NCI-H2196 treated with DMSO at 0.1 percent for 48 hours (cell line): ENCODE measurements around the gene MTUS2.
A peak's percentile ranks its signal among the peaks of the same experiment; 100 is the strongest.
"Not testable (repeated sequence)": the region's sequence is repeated elsewhere in the genome, so short reads cannot be mapped to it uniquely, and the experiment has no call there.

Experiments used
- DNase-seq: peaks from one replicate; lab custom pipeline; 2025; ENCODE audit not compliant: unreplicated experiment; lab: John Stamatoyannopoulos, UW

Gene MTUS2

DNA sequence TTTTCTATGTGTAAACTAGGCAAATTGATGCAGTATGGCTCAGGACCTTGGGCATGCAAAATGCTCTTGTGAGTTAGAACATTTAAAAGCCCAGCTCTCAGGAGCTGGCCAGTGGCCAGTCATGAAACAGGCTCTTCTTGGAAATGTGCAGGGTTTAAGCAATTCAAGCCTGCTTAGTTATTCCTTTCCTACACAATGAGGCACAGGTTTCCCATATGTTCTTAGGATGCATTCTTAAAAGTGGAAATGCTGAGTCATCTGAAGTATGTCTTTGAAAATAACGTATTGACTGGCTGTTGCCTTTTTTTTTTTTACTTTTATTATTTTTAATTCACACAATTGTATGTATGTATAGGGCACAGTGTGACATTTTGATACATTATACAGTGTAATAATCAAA is 474.7 kb downstream of the MTUS2 start:
- no peak for DNase-seq

DNA sequence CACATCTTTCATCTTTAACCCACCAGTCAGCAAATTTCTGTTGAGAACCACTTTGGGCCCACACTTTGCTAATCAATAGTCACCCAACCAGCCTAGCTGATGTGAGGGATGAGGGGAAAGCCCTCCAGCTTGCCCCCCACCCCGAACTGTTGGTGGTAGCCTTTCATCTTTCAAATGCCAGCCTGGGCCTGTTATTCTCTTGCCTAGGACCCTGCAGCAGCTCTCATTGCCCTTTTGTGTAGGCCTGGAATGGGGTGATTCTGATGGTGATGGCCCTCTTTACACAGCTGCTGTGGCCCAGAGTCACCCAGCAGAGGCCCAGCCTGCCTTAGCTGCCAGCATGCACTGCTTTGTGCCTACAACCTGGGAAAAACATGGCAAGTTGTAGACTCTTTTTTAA is 480.9 kb downstream of the MTUS2 start:
- DNase-seq, result no peak

DNA sequence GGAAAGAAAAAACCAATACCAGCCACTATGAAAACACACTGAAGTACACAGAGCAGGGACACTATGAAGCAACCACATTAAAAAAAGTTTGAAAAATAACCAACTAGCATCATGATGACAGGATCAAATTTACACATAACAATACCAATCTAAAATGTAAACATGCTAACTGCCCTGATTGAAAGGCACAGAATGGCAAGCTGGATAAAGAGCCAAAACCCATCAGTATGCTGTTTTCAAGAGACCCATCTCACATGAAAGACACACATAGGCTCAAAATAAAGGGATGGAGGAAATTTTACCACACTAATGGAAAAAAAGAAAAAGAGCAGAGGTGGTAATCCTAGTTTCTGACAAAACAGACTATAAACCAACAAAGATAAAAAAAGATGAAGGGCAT is 484.0 kb downstream of the MTUS2 start:
- no peak for DNase-seq

DNA sequence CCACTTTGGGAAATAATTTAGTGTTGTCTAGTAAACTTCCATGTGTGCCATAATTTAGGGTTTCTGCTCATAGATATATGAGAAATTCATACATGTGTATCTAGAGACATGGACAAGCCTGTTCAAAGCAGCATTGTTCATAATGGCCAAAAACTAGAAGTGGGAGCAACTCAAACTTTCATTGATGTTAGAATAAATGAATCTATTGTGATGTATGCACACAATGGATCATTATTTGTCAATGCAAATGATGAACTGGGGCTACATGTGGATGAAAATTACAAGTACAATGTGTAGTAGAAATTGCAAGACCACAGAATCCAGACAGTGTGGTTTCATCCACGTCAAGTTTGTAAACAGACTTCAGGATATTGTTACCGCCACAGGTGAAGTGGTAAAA is 490.7 kb downstream of the MTUS2 start:
- no peak for DNase-seq

DNA sequence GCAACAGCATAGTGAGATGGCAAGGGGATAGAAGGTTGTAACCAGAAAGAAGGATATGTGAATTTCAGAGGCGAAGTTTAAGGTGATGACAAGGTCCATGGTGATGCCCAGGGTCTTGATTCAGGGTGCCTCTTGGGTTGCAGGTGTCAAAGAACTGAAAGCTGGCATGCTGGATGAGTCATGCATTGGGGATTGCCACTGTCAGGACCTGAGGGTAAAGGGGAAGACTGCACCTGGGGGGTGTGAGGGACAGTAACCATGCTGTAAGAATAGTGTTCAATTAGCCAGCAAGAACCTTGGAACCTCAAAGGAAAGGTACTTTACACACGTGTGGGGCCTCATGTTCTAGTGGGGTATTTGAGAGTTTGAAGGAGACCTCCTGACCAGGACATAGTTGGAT is 495.7 kb downstream of the MTUS2 start:
- no peak for DNase-seq

DNA sequence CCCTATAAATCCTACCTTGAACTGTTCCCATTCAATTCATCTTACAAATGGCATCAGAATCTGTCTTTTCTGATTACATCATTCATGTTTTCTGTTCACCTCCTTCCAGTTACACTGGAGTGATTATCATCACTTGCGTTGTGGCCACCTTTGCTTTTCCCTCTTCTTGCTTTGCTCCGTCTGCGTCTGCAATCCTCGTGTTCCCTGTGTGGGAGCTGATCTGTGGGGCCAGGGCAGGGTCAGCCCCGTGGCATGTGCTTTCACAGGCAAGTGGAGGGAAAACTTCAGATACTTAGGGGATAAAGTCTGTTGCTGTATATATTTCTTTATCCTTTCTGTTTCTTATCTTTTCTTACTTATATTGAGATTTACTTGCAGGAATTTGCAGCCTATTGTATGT is 497.7 kb downstream of the MTUS2 start:
- no peak for DNase-seq

DNA sequence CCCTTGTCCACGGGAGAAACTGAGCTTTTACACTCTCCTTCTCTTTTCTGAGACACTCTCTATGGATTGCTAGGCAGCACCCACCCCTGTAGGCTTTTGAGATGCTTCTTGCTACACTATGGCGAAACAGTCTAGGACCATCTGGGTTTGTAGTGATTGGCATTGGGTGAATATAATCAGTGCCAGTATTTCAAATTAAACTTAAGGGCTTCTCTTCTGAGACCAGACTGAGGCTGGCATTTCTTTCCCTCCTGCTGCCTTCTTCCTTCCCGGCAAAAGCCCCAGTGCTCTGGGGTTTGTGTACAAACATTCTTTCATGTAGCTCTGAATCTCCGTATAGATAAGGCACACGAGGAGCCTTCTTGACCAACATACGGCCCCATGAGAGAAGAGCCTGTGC is 498.6 kb downstream of the MTUS2 start:
- no peak for DNase-seq

GRCh38 chr13:29319451-29319850 is 499.3 kb downstream of the MTUS2 start:
- DNase-seq, result no peak

DNA sequence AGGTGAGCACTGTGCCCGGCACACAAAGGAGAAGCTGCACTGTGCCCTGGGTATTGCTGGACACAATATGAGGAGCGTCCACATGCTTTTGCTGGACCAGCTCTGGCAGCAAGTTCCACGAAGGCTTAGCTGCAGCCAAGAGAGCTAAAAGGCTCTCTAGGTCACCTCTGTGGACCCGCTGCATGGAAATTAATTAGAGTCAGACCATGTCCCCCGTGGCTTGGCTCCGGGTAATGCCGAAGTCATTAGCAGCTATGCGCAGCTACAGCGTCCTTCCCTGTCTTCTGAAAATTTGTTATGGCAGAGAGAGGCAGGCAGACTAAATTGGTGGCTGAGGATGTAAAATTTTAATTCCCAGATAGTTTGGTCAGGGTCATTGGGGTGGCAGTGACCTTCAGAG is 503.8 kb downstream of the MTUS2 start:
- no peak for DNase-seq

DNA sequence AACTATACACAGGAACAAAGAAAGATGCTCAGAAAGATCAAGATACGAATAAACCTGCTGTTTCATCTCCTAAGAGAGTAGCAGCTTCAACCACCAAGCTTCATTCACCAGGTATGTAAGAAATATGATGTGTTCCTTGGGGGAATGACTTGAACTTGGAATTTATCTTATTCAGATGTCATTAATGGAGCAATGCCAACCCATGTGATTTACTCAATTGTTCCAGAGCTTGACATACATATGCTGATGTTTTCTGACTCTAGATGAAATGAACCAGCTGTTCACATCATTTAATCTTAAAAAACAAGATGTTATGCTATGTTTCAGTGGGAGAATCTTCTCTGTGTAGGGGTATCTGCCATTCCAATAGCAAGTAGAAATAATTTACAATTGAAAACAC is 504.5 kb downstream of the MTUS2 start:
- no peak for DNase-seq

- no peak for DNase-seq
These were observed 508.4 kb downstream of the MTUS2 start for GRCh38 chr13:29328501-29328900.

- no peak for DNase-seq
These were observed 516.2 kb downstream of the MTUS2 start for GRCh38 chr13:29336356-29336755.

DNA sequence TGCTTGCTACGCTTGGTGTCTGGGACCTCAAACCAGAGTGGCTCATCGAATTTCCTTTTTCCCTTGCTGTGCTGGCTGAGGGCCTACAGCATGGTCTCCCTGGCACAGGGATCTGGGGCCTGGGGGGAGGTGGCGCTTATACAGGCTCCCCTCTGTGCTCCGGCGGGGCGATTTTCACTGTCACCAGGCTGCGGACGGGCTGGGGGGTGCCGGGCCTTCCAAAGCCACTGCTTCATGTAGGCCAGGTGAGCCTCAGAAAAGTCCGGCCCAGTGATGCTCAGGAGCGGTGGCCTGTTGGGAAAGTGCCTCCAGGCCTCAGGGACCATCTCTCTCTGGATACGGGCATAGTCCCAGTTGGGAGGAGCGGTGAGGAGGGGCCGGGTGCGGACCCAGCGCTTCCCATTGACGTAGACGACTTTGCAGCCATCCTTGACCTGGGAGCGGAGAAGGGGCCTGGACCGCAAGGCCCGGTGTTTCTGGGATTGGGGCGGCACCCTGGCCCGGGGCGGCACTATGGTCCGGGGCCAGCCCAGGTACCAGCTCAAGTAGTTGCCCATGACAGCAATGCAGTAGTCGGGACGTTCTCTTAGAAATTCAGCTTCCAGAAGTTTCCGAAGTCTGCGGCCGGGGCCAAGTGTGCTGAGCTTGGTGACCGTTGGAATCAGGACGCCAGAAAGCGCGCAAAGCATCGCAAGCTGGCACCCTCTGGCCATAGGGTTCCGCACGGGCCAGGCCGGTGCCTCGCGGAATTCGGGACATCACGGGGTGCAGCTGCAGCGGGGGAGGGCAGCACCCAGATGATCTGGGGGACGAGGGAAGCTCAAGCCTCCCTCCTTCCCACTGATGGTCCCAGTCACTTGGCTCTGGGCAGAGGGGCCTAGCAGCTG is 519.5 kb downstream of the MTUS2 start:
- no peak for DNase-seq

- DNase-seq, result not testable (repeated sequence)
These were observed 525.9 kb downstream of the MTUS2 start for GRCh38 chr13:29345860-29346582.

- DNase-seq, result no peak
These were observed 534.9 kb downstream of the MTUS2 start for GRCh38 chr13:29355029-29355428.

- DNase-seq, result no peak
These were observed 539.0 kb downstream of the MTUS2 start for GRCh38 chr13:29359181-29359580.

DNA sequence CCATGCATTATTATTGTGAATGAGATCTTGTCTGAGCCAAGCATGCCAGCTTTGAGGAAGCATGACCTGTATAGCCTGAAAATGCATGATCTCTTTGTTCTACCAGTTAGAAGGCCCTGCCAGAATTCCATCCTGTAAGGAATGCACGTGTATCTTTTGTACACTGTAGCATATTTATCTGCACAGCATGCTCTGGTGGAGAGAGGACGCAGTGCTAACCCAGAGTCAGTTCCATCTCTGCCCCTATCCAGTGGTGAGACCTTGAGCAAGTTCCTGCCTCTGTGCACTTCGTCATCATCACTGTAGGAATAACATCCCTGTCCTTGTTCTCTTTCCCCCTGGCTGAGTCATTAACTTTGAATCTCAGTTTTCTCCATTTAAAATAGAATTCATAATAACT is 541.6 kb downstream of the MTUS2 start:
- DNase-seq, result no peak

DNA sequence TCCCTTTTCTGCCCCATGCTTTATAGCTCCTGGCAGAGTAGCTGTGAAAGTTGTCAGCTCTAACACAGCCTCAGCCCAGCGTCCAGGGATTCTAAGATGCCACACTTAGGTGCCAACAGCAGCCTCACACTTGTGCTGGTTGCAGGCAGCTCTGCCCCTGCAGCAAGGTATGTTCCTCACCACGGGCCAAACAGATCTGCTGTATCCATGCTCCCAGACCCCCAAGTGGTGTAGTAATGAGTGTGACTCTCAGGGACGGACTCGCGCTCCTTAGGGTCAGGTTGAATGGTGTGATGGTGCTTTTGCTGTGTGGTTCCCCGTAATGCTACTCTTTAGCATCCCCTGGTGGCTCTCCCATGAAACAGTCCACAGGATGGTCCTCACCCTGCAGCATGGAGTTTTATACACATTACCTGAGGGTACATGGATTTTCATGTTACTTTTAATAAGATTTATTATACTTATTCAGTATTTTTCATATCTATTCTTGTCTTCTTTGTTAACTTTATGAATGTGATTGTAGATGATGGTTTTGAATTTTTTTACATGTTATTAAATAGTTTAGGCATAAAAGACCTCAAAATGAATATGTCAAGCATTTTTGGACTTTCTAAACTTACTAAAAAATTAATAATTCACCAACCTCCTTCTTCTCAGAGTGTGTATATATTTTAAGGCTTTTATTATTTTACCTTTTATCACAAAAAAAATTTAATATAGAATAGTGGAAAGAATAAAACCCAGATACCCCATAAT is 542.9 kb downstream of the MTUS2 start:
- DNase-seq, result peak; percentile 24

- DNase-seq, result peak; percentile 11
These were observed 549.1 kb downstream of the MTUS2 start for GRCh38 chr13:29369060-29369743.

GRCh38 chr13:29379281-29379680 is 559.1 kb downstream of the MTUS2 start:
- no peak for DNase-seq

DNA sequence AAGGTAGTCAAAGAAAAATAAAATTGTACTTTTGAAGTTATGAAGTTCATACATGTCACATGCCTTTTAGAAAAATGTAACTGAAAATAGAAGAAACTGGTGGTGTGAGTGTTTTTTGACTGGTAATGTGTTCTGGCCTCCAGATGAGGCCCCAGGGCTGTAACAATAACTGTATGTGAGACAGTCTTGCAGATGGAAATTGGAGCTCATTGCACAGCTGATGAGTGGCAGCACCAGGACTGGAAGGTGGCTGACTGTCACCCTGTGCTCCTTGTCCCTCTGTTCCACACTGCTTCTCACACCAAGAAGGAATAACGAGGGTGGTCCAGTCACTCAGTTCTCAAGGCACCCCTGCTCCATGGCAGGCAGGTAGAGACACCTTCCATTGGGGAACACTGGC is 559.7 kb downstream of the MTUS2 start:
- DNase-seq, result no peak
